GM20000 (cell line): ENCODE data around the gene CHRNA4.

ENCODE experiments used
- DNase-seq: peaks from one replicate; pipeline ENCODE4 v3.0.0; 2012; ENCODE audit warnings: low spot score
- CTCF ChIP-seq: IDR thresholded peaks from 2 replicates; pipeline ENCODE4 v1.5.1; 2012; ENCODE audit warnings: mild to moderate bottlenecking, control low read depth; ENCODE audit errors: extremely low read depth, missing control alignments

The CHRNA4 gene

DNA sequence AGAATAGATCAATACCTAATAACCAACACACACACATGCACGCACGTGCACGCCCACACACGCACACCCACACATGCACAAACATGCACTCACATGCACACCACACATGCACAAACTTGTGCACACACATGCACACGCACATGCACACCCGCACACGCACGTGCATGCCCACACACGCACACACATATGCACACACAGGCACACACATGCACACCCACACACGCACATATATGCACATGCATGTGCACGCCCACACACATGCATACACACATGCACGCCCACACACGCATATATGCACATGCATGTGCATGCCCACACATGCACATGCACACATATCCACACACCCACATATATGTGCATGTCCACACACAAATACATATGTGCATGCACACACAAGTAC is 26.2 kb upstream of the CHRNA4 start:
- no peak for TF ChIP-seq CTCF
- DNase-seq = no peak

- DNase-seq = no peak
- no peak for TF ChIP-seq CTCF
These were observed 25.3 kb upstream of the CHRNA4 start for GRCh38 chr20:63386491-63386890.

DNA sequence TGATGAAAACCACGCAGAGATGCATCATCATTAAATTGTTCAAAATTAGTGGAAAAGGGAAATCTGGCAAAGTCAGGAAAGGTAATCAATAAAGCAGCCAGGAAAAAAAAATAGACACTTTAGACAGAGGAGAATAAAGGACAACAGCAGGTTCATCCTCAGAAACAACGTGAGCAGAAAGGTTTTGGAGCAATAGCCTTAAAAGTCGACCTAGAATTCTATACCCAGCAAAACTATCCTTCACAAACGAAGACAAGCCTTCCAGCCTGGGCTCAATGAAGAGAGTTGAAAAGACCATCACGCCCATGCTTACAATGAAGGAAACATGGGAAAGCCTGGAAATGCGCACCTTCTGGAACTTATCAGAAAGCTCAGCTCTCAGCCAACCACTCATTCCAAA is 24.7 kb upstream of the CHRNA4 start:
- no peak for TF ChIP-seq CTCF
- DNase-seq = no peak

- no peak for DNase-seq
- no peak for TF ChIP-seq CTCF
These were observed 23.2 kb upstream of the CHRNA4 start for GRCh38 chr20:63384336-63384735.

DNA sequence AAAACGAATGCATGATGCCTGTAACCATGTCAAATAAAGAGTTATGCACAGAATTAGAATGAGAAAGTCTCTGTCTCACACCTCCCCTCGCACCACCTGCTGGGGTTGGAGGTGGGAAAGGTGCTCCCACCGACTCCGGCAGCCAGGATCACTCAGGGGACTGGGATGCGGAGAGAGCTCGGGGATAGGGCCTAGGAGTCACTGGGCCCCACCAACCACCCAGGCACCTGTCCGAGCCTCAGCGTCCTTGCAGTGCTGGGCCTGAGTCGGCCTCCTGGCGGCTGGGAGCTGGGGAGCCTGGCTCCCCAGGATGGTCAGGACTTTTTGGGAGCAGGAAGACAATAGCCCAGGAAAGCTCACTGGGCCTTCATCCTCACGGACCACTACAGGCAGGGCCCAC is 22.4 kb upstream of the CHRNA4 start:
- TF ChIP-seq CTCF = no peak
- no peak for DNase-seq

GRCh38 chr20:63382551-63383300 is 21.6 kb upstream of the CHRNA4 start:
- no peak for DNase-seq
- TF ChIP-seq CTCF = no peak

GRCh38 chr20:63381781-63382431 is 20.8 kb upstream of the CHRNA4 start:
- DNase-seq = peak; percentile 83
- TF ChIP-seq CTCF = peak; percentile 82
